Lung (tissue), 12 donors: Measurements from ENCODE around the gene RAB18. TPM values are rescaled to one million over a fixed set of nuclear protein-coding genes. Genes with fewer than 3 reads are reported as not detected.

Source experiments
- ATAC-seq: fragments of 200-7000 bp; cut with Tn5 transposase; one replicate; pipeline ENCODE4 v1.9.1; 2020; ENCODE audit warnings: moderate number of reproducible peaks; ENCODE audit not compliant: insufficient read depth, low FRiP score
- DNase-seq, 3 donors: peaks; one replicate each; pipeline ENCODE4 v3.0.0-alpha.2; 2013 to 2017
- H3K27ac ChIP-seq, 2 donors: one replicate each; pipeline ENCODE4 v1.5.1; 2013; ENCODE audit warnings: mild to moderate bottlenecking in 2 of 2, moderate library complexity in 2 of 2, control low read depth in 1 of 2, inconsistent platforms in 1 of 2, low read depth in 1 of 2, low read length in 1 of 2
- H3K27me3 ChIP-seq, 3 donors: one replicate each; pipeline ENCODE4 v1.5.1; 2013; ENCODE audit warnings: low read length in 2 of 3; ENCODE audit not compliant: control insufficient read depth in 3 of 3, insufficient read depth in 3 of 3
- H3K36me3 ChIP-seq, 4 donors: one replicate each; pipeline ENCODE4 v1.5.1; 2013; ENCODE audit warnings: low read length in 4 of 4, mild to moderate bottlenecking in 1 of 4, moderate library complexity in 1 of 4; ENCODE audit not compliant: control insufficient read depth in 4 of 4, insufficient read depth in 4 of 4
- H3K4me1 ChIP-seq, 5 donors: one replicate each; pipeline ENCODE4 v1.5.1; 2013; ENCODE audit warnings: low read length in 5 of 5, mild to moderate bottlenecking in 2 of 5, moderate library complexity in 1 of 5; ENCODE audit not compliant: control insufficient read depth in 5 of 5, insufficient read depth in 5 of 5
- H3K4me3 ChIP-seq: one replicate; pipeline ENCODE4 v1.5.1; 2013; ENCODE audit warnings: mild to moderate bottlenecking, control low read depth, moderate library complexity
- H3K9ac ChIP-seq, 2 donors: one replicate each; pipeline ENCODE4 v1.5.1; 2013; ENCODE audit warnings: low read length in 2 of 2, control low read depth in 1 of 2; ENCODE audit not compliant: insufficient read depth in 1 of 2
- H3K9me3 ChIP-seq, 4 donors: one replicate each; pipeline ENCODE4 v1.5.1; 2013; ENCODE audit warnings: low read length in 3 of 4, mild to moderate bottlenecking in 1 of 4, moderate library complexity in 1 of 4; ENCODE audit not compliant: control insufficient read depth in 4 of 4, insufficient read depth in 3 of 4
- CTCF ChIP-seq: IDR thresholded peaks from 2 replicates; pipeline ENCODE4 v1.5.1; 2012; ENCODE audit warnings: mild to moderate bottlenecking; ENCODE audit errors: control extremely low read depth, extremely low read depth
- WGBS, 2 donors: extraction: QIAGEN DNeasy Blood & Tissue Kit; methylation state at CpG; one replicate each; pipeline ENCODE4 v1.1.7; 2013; 5-methylcytosine and 5-hydroxymethylcytosine counted together
- polyA plus RNA-seq, 2 donors: library from polyadenylated mRNA; stranded (reverse); fragments of 200-250 nt; gene quantifications; one replicate each; pipeline ENCODE4 v1.2.1, GENCODE V29; 2013
- total RNA-seq, 2 donors: library from RNA; depleted of rRNA in 1 of 2; stranded (reverse); fragments of >200 nt in 1 of 2; gene quantifications; one replicate each; pipeline ENCODE4 v1.2.1, GENCODE V29; 2014 to 2021
- donor health status: control.
- donor health status: control.
- donor health status: Bipolar disorder and iron deficiency.
- donor health status: healthy.
- donor health status: DM: yes; HTN: yes; CAD: no.

Gene RAB18
- total and polyA plus RNA-seq, 4 donors, result 26.8 to 84.5 (median 55.5) TPM

DNA sequence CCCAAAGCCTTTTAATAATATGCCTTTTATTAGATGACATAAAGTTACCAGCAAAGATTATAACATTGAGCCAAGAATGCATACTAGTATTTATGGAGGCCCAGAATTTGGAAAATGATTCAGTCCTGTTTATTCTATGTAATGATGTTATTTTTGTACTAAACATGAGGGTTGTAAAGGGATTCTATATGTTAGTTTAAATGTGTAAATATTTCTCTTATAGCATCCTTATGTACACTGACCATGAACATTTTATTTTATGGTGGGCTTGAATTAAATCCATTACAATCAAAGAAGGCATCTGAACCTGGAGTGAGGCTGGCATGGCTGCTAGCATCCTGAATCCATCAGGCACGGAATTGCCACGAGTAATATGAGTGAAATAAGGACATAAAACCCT is 80.2 kb downstream of the RAB18 start:
- no peak overlapping the region for H3K9ac ChIP-seq
- no peaks in the 10 kb centered on the region for H3K36me3 ChIP-seq
- 82 to 93% methylated on average over 2 of the region's 2 CpGs for WGBS, 2 donors
- no peak for DNase-seq
- H3K27ac ChIP-seq, result no peak overlapping the region
- ATAC-seq, result no peak
- no peak for TF ChIP-seq CTCF
- H3K4me3 ChIP-seq, result no peak overlapping the region
- H3K9me3 ChIP-seq, result peaks cover 0 to 6% (median 0%) of the 10 kb centered on the region in 4 donors
- H3K4me1 ChIP-seq, result no peaks in the 10 kb centered on the region
- no peaks in the 10 kb centered on the region for H3K27me3 ChIP-seq

Other genes starting within 250 kb of the RAB18 start
- gene MKX, start 241.5 kb downstream of the RAB18 start, total RNA-seq, result 1 to 10 TPM; 2.0 to 3.5 TPM
- gene MKX, start 241.5 kb downstream of the RAB18 start, polyA plus RNA-seq, result under 1 TPM; 0.50 to 0.83 TPM